IPS DF 4.7 (cell line): ENCODE data around the gene AGAP3.

Source experiments
- DNase-seq: peaks from one replicate; pipeline ENCODE4 v3.0.0-alpha.2; 2013; ENCODE audit warnings: low spot score; ENCODE audit errors: extremely low read depth

Gene AGAP3

DNA sequence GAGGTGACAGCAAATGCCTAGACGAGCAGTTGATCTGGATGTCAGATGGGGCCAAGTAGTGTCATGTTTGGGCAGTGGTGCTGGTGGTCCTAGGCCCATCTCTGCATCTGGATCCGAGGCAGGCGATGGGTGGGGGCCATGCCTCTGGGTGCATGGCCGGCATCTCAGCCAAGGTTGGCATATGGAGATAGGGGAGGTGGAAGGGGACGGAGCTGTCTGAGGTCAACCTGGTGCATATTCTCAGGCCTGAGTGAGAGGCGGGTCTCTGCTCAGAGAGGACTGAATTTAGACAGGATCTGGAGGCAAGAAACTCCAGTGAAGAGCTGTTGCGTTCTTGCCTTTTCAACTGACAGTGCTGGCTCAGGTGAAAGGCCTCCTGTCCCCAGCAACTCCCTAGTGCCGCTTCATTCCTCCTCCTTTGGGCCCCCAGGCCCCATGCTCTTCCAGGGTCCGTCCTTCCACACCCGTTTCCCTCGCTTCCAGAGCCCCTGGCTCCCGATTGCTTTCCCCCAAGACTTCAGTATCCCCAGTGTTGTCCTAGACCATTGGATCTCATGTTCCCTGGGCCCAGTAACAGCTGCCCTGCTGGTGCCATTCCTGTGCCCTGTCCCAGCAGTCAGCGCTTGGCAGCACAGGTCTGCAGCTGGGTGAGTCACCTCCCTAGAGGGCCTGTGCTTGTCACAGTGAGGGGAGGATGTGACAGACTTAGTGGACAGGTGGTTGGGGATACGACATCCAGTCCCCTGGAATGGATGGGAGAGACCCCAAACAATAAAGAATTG lies 48.7 kb downstream of the AGAP3 start:
- no peak for DNase-seq

GRCh38 chr7:151135525-151135845 lies 49.2 kb downstream of the AGAP3 start:
- no peak for DNase-seq

- DNase-seq: no peak
Observed at GRCh38 chr7:151135866-151136843, 49.9 kb downstream of the AGAP3 start.

DNA sequence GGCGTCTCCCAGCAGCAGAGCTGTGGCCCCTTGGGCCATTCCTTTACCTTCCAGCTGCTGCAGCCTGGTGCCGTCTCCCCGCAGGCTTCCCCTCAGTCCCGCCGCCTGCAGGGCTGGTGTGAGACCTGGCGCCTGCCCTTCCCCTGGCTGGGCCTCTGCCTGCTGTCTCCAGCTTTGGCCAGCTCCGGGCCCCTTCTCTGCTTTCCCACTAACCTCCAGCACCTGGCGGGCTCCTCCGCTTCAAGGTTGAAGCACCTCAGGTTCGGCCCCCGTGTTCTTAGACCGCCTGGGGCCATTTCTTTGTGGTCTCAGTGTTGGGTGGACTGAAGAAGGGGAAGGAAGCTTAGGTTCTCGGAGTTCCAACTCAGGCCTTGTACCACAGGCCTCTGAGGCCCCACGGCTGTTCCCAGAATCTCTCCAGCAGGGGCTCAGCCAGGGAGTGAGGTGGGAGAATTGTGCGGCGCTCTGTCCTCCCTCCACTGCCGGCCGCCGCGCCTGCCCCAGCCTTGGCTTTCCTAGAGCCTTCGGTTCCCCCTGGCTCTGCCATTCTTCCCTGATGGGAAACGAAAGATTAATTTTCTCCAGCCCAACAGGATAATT lies 50.9 kb downstream of the AGAP3 start:
- no peak for DNase-seq

- DNase-seq: no peak
Observed at GRCh38 chr7:151137791-151138152, 51.5 kb downstream of the AGAP3 start.

DNA sequence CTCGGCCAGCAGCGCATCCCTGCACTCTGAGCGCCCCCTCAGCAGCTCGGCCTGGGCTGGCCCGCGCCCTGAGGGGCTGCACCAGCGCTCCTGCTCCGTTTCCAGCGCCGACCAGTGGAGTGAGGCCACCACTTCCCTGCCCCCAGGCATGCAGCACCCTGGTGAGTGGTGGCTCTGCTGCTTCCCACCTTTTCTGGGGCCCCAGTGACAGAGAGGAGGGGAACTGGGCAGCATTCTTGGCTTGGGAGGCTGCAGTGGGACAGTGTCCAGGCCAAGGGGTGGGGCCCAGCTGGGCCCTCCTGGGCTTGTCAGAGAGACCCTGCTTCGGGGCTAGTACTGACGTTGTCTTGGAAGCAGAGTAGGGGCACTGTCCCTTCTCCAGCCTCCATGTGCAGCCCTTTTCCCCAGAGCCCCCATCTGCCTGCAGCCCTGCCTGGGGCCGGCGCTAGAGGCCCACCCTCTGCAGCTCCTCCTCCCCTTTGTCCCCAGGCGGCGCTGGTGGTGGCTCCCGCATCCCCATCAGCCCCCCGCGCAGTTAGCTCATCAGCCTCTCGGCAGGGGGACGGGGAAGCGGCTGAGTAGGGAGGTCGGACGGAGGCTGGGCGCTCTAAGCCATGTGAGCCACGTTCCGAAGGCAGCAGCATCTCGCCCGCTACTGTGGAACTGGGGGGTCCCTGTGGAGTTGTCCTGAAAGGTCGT lies 52.0 kb downstream of the AGAP3 start:
- no peak for DNase-seq

DNA sequence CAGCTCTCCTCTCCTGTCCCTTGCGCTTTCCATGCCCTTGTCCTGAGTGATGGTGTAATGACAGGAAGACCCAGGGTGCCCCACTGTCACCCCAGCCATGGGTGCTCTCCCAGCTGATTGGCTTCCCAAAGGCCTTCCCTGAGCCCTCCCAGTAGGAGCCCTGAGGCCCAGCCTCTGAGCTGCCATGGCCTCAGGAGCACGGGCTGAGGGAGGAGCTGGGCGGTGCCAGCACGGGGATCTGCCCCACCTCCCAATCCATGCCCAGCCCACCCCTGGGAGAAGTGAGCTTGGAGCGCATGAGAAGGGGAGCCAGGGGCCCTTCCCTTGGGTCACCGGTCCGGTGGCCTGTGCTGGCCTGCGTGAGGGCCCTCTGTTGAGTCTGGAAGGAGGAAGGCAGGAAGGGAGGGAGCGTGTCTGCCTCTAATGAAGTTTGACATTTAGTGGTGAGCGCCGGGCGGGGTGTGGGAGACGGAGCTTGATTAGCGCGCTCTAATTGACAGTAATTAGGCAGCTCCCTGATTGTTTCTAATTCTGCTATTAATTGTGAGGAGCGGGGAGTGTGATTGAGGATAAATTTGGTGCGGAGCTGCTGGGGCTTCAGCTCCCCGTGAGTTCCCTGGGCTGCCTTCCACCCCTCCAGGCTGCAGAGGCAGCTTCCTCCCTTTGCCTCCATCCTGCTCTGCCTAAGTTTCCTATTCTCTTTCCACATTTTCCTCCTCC lies 53.0 kb downstream of the AGAP3 start:
- DNase-seq: no peak

- no peak for DNase-seq
Observed at GRCh38 chr7:151139791-151140190, 53.5 kb downstream of the AGAP3 start.

GRCh38 chr7:151140826-151141225 lies 54.6 kb downstream of the AGAP3 start:
- no peak for DNase-seq

GRCh38 chr7:151141311-151141854 lies 55.1 kb downstream of the AGAP3 start:
- DNase-seq: no peak

GRCh38 chr7:151141855-151142685 lies 55.8 kb downstream of the AGAP3 start:
- DNase-seq: no peak

DNA sequence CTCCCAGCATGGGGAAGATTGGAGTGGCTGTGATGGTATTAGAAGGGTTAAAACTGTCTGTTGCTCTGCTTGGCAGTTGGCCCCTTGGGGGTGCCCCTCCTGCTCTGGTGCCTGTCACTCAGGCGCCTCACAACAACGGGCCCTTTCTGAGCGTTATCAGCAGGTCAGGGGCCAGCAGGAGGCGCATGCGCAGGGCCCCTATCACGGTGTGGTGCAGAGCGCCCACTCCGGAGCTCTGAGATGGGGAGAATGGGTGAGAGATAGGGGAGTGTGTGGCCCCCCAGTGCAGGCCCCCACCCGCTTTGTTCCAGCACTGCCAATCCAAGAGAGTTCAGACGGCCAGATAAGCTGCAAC lies 56.4 kb downstream of the AGAP3 start:
- no peak for DNase-seq

DNA sequence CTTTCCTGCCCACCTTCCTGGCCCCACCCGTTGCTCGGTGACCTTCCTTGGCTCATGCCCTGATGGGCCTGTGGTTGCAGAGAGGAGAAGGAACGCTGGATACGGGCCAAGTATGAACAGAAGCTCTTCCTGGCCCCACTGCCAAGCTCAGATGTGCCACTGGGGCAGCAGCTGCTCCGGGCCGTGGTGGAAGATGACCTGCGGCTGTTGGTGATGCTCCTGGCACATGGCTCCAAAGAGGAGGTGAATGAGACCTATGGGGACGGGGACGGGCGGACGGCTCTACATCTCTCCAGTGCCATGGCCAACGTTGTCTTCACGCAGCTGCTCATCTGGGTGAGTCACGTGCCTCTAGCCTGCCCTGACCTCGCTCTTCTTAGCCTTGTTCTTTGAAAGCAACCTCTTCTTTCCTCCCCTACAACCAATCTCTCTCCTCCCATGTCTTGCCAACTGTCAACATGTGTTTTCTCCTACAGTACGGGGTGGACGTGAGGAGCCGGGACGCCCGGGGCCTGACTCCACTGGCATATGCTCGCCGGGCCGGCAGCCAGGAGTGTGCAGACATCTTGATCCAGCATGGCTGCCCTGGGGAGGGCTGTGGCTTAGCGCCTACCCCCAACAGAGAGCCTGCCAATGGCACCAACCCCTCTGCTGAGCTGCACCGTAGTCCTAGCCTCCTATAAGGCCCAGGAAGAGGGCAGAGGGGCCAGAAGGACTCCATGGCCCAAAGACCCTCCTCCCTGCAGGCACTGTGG lies 57.2 kb downstream of the AGAP3 start:
- DNase-seq: no peak

DNA sequence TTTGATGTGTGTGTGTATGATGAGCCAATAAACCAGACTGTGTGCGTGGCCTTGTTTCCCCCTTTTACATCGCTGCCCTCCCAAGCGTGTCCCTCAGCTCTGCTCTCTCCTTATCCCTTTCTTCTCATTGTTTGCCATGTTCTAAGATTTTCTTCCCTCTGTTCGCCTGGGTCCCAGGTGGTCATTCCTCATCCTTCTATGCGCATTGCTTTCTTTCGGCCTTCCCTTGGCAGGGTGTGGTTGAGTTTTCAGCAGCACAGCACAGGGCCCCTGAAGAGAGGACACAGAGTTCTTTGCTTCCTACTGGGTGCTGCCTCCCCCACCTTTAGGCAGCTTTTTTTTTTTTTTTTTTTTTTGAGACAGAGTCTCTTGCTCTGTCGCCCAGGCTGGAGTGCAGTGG lies 58.1 kb downstream of the AGAP3 start:
- no peak for DNase-seq

- no peak for DNase-seq
Observed at GRCh38 chr7:151146761-151147160, 60.5 kb downstream of the AGAP3 start.

DNA sequence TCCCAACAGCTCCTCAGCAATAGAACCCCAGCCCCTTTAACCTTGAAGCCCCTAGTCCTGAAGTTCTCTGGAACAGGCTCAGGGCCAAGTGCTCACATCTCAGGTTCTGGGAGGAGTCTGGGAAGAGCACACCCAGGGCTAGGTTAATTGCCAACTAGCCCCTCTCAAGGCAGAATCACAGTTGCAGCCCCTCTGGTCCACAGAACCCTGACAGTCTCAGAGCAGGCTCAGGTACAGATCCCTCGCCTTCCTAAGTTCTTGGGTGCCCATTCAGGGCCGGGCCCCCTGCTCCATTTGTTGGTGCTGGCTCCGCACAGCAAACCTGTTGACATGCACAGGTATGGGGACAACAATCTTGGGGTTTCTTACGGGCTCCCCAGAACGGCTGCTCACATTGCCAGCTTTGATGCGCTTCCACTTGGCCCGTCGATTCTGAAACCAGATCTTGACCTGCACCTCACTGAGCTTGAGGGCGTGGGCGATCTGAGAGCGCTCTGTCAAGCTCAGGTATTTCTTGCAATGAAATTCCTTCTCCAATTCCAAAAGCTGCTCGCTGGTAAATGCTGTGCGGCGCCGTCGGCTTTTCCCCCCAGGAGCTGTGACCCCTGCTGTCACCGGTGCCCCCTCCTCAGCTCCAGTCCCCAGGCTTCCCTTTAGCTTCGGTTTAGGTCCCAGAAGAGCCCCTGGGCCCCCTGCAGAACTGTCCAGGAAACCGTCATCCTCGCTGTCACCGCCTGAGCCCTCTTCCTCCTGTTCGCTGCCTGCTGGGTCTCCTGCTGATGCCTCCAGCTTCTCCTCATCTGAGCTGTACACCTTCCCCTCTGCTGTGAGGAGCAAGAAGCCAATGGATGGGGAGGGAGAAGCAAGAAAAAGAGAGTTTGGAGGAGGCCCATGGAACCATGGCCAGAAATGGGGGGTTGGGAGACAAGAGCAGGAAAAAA lies 62.3 kb downstream of the AGAP3 start:
- DNase-seq: no peak

- no peak for DNase-seq
Observed at GRCh38 chr7:151150388-151150787, 64.1 kb downstream of the AGAP3 start.
